ENCODE results near the gene HS6ST2. TPM values are rescaled to one million over a fixed set of nuclear protein-coding genes. Genes with fewer than 3 reads are reported as not detected.

Gene HS6ST2
- total and polyA plus RNA-seq, 9 of the 15 experiments (the other 6 are each of a cell fraction or from before 2014, with no cell fraction given), result not detected

DNA sequence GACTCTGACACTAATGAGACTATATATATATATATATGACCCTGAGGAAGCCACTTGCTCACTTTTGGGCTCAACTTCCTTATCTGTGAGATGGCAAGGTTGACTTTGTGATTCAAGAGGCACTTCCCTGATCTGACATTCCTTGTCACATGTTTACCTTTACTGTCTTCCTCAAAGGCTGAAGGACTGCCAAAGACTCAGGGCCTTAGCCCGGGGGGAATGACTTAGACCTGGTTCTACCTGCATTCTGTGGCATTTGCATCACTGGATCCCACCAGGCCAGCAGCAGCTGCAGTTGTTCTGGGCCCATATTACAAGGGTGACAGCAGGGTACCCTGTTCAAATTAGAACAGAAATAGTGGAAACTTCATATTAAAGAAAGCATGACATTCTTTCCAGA lies 3.1 kb upstream of the HS6ST2 start:
- H3K27ac ChIP-seq (ENCODE audit: extremely low read depth, low read depth, low read length), result no peak overlapping the region
- intact Hi-C loops (cut with micrococcal nuclease), result no loop called here
- no peaks in the 10 kb centered on the region for H3K4me1 ChIP-seq (replicated peaks in 1 of 2; ENCODE audit: control insufficient read depth in 2 of 2, insufficient read depth in 2 of 2, low read length in 2 of 2)
- no peak overlapping the region for H3K4me3 ChIP-seq
- no peaks in the 10 kb centered on the region for H3K27me3 ChIP-seq (ENCODE audit: control insufficient read depth in 2 of 2, insufficient read depth in 2 of 2, low read length in 2 of 2)
- no peaks in the 10 kb centered on the region for H4K20me1 ChIP-seq (replicated peaks; ENCODE audit: control insufficient read depth, insufficient read depth, low read length)
- CTCF ChIA-PET (ENCODE audit: low intra/inter-chr PET ratio), result no interaction called here
- no peaks in the 10 kb centered on the region for H3K9me1 ChIP-seq (ENCODE audit: control insufficient read depth, insufficient read depth, low read length)
- POLR2A ChIA-PET, result no interaction called here
- H3K79me2 ChIP-seq (ENCODE audit: control insufficient read depth, insufficient read depth, low read length), result no peaks in the 10 kb centered on the region
- H3K4me2 ChIP-seq (ENCODE audit: insufficient read depth, low read length), result no peak overlapping the region
- no peaks in the 10 kb centered on the region for H3K36me3 ChIP-seq (ENCODE audit: control insufficient read depth, insufficient read depth, low read length)
- ATAC-seq (no peak), FAIRE-seq (no peak), DNase-seq (ENCODE audit: extremely low read depth in 1 of 4, low spot score in 3 of 4) (no peak)
- no TSS peak for BruUV-seq (replicated peaks)
- in situ Hi-C loops (cut with MboI), result no loop called here
- no peaks in the 10 kb centered on the region for H3K9me3 ChIP-seq (replicated peaks; ENCODE audit: control insufficient read depth, insufficient read depth, low read depth, low read length)
- 0% methylated on average over 1 of the region's 1 CpG for WGBS (ENCODE audit: insufficient coverage, low coverage, missing lambda C conversion rate)
- H3K9ac ChIP-seq (ENCODE audit: insufficient read depth in 1 of 2, low read depth in 2 of 2, low read length in 2 of 2), result no peak overlapping the region
- H2AFZ ChIP-seq (ENCODE audit: low read depth, low read length), result no peak overlapping the region
- TF ChIP-seq HSF4 (CRISPR knock-in tag; IDR thresholded peaks at IDR 0.05; ENCODE audit: borderline replicate concordance) (no peak), CXXC5 (CRISPR knock-in tag; IDR thresholded peaks at IDR 0.05) (no peak), SMAD1 (IDR thresholded peaks at IDR 0.05; ENCODE audit: low read depth, low read length, partially characterized antibody) (no peak), SIN3A (IDR thresholded peaks at IDR 0.05; ENCODE audit: borderline replicate concordance in 2 of 2, control insufficient read depth in 1 of 2, low read depth in 2 of 2, low read length in 2 of 2) (no peak), HOXB6 (CRISPR knock-in tag; IDR thresholded peaks at IDR 0.05; ENCODE audit: borderline replicate concordance) (no peak), TEAD1 (CRISPR knock-in tag; IDR thresholded peaks at IDR 0.05) (no peak), HDAC3 (IDR thresholded peaks at IDR 0.05; ENCODE audit: borderline replicate concordance, partially characterized antibody) (no peak), FUS (optimal IDR thresholded peaks at IDR 0.05; ENCODE audit: low read depth, low read length) (no peak), ZC3H8 (IDR thresholded peaks at IDR 0.05) (no peak)
- TF ChIP-seq, protein P1, sequence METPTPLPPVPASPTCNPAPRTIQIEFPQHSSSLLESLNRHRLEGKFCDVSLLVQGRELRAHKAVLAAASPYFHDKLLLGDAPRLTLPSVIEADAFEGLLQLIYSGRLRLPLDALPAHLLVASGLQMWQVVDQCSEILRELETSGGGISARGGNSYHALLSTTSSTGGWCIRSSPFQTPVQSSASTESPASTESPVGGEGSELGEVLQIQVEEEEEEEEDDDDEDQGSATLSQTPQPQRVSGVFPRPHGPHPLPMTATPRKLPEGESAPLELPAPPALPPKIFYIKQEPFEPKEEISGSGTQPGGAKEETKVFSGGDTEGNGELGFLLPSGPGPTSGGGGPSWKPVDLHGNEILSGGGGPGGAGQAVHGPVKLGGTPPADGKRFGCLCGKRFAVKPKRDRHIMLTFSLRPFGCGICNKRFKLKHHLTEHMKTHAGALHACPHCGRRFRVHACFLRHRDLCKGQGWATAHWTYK (CRISPR knock-in tag; IDR thresholded peaks at IDR 0.05), result no peak
- TF ChIP-seq, protein P2, sequence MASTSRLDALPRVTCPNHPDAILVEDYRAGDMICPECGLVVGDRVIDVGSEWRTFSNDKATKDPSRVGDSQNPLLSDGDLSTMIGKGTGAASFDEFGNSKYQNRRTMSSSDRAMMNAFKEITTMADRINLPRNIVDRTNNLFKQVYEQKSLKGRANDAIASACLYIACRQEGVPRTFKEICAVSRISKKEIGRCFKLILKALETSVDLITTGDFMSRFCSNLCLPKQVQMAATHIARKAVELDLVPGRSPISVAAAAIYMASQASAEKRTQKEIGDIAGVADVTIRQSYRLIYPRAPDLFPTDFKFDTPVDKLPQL (IDR thresholded peaks at IDR 0.05; ENCODE audit: extremely low read depth, insufficient read length), result no peak
- TF ChIP-seq, protein P3, sequence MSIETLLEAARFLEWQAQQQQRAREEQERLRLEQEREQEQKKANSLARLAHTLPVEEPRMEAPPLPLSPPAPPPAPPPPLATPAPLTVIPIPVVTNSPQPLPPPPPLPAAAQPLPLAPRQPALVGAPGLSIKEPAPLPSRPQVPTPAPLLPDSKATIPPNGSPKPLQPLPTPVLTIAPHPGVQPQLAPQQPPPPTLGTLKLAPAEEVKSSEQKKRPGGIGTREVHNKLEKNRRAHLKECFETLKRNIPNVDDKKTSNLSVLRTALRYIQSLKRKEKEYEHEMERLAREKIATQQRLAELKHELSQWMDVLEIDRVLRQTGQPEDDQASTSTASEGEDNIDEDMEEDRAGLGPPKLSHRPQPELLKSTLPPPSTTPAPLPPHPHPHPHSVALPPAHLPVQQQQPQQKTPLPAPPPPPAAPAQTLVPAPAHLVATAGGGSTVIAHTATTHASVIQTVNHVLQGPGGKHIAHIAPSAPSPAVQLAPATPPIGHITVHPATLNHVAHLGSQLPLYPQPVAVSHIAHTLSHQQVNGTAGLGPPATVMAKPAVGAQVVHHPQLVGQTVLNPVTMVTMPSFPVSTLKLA (conservative IDR thresholded peaks at IDR 0.05), result no peak
- TF ChIP-seq, protein P4, sequence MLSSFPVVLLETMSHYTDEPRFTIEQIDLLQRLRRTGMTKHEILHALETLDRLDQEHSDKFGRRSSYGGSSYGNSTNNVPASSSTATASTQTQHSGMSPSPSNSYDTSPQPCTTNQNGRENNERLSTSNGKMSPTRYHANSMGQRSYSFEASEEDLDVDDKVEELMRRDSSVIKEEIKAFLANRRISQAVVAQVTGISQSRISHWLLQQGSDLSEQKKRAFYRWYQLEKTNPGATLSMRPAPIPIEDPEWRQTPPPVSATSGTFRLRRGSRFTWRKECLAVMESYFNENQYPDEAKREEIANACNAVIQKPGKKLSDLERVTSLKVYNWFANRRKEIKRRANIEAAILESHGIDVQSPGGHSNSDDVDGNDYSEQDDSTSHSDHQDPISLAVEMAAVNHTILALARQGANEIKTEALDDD (IDR thresholded peaks at IDR 0.05), result no peak
- TF ChIP-seq, protein P5, sequence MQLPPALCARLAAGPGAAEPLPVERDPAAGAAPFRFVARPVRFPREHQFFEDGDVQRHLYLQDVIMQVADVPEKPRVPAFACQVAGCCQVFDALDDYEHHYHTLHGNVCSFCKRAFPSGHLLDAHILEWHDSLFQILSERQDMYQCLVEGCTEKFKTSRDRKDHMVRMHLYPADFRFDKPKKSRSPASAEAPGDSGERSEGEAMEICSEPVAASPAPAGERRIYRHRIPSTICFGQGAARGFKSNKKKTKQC (CRISPR knock-in tag; IDR thresholded peaks at IDR 0.05), result no peak
- TF ChIP-seq, protein P6, sequence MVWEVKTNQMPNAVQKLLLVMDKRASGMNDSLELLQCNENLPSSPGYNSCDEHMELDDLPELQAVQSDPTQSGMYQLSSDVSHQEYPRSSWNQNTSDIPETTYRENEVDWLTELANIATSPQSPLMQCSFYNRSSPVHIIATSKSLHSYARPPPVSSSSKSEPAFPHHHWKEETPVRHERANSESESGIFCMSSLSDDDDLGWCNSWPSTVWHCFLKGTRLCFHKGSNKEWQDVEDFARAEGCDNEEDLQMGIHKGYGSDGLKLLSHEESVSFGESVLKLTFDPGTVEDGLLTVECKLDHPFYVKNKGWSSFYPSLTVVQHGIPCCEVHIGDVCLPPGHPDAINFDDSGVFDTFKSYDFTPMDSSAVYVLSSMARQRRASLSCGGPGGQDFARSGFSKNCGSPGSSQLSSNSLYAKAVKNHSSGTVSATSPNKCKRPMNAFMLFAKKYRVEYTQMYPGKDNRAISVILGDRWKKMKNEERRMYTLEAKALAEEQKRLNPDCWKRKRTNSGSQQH (CRISPR knock-in tag; IDR thresholded peaks at IDR 0.05), result no peak

Measured in K562 (cell line).